HG02938 (cell line): ENCODE results near the gene NINL.

ENCODE experiments used
- ATAC-seq: cut with Tn5 transposase; IDR thresholded peaks from one replicate; pipeline ENCODE4 v1.9.1; 2021; ENCODE audit warnings: mild to moderate bottlenecking, moderate library complexity; ENCODE audit not compliant: unreplicated experiment

The NINL gene

DNA sequence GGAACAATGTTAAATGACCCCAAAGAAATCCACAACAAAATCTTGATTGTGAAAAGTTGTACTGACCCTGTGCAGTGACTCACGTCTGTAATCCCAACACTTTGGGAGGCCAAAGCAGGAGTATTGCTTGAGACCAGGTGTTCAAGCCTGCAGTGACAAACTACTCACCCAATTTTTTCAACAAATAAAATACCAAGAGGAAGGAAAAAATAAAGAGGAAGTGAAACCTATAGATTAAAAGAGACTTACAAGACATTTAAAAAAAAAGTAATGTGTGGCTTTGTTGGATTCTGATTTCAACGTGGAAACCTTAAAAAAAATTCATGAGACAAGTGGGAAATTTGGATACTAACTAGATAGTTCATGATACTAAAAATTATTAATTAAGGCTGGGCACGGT is 146.0 kb downstream of the NINL start:
- no peak for ATAC-seq

DNA sequence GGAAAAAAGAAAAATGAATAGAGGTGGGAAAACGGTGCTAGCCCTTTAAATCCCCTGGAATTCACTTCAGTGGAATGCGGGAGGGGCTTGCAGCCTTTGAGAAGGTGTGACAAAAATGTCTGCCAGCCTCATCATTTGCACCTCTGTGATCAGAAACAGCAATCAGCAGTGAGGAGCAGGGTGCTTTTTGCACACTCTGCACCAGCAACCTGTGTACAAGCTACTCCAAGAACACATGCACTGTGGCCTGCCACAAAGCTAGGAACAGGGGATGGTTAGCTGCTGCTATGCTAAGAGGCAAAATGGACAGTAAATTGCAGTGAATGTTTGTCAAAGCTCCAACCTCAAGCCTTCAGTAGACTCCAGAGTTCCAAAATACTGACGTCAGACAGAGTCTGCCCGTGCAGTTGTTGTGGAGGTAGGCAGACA is 148.2 kb downstream of the NINL start:
- no peak for ATAC-seq

DNA sequence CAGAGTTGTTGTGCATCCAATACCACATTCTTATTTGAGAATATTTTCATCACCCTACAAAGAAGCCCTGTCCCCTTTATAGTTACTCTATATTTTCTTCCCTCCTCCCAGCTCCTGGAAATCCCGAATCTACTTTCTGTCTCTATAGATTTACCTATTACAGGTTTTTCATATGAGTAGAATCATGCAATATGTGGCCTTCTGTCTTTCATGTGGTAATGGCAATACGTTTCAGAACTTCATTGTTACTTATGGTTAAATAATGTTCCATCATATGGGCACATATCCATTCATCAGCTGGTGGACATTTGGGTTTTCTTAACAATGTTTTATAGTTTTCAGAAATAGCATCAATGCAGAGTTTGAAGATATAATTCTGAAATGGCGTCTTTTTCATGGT is 160.8 kb downstream of the NINL start:
- ATAC-seq, result no peak

DNA sequence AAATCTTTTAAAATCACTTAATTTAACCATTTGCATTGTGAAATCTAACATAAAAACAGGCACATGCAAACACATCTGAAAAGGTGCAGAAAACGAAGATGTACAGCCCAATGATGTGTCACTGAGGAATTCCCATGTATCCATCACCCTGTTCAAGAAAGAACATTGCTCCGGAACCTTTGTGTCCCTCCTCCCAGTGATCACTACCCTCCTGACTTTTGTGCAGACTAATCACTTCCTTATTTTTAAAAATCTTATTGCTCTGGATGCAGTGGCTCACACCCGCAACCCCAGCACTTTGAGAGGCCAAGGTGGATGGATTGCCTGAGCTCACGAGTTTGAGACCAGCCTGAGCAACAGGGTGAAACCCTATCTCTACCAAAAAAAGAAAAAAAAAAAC is 163.3 kb downstream of the NINL start:
- no peak for ATAC-seq

DNA sequence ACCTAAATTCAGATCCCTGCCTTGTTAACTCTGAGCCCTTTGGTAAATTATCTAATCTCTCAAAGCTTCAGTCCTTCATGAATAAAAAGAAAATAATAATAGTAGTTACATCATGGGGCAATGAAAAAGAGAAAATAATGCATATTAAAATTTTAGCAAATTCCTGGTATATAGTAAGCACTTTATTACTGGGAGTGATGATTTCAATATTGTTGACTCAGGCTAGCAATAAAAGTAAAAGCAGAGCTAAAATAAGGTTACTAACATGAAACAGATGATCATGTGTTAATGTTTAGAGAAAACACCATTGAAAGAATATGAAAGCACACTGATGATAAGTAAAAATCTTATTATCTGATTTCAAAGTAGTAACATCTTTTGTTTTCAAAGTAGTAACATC is 164.2 kb downstream of the NINL start:
- no peak for ATAC-seq

DNA sequence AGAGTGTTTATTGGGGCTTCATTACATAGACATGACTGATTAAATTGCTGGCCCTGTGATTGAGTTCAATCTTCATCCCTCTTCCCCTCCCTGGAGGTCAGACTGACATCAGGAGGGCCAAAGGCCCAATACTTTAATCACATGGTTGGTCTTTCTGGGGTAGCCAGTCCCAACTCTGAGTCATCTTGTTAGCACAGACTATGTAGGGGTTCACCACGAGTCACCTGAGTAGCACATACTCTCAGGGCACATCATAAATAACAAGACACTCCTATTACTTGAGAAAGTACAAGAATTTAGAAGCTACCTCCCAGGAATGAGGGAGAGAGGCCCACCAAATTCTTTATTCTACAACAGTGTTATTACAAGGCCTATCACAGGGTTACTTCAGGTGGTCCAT is 166.6 kb downstream of the NINL start:
- ATAC-seq, result no peak

DNA sequence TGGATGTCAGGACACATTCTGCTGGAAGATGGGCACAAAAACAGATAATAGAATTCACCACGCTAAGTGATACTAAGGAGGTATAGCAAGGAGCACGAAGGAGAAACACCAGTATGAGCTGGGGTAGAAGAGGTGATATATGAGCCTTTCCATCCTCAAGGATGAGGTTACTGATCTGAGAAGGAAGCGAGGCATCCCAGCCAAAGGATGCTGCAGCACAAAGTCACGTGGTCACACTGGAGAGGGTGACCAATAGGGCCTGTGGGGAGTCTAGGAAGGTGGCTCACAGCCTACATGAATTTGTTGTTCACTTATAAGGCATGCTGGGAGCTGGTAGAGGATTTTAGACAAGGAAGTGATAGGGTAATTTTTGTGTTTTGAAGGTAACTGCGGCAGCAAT is 176.4 kb downstream of the NINL start:
- no peak for ATAC-seq

DNA sequence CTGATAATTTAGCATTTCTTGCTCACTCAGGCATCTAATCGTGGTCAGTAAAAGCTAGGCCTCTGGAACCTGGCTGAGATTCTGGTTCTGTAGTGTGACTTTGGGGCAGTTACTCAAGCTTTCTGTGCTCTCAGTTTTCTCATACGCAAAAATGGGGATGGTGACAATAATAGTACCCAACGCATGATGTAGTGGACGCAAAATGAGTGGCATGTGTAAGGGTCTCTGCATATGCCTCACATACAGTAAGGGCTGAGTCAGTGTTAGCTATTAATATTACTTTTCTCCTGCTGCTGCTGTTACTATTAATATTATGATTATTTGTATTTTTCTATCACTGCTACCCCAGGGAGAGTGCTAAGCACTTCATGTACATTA is 177.2 kb downstream of the NINL start:
- ATAC-seq, result no peak

DNA sequence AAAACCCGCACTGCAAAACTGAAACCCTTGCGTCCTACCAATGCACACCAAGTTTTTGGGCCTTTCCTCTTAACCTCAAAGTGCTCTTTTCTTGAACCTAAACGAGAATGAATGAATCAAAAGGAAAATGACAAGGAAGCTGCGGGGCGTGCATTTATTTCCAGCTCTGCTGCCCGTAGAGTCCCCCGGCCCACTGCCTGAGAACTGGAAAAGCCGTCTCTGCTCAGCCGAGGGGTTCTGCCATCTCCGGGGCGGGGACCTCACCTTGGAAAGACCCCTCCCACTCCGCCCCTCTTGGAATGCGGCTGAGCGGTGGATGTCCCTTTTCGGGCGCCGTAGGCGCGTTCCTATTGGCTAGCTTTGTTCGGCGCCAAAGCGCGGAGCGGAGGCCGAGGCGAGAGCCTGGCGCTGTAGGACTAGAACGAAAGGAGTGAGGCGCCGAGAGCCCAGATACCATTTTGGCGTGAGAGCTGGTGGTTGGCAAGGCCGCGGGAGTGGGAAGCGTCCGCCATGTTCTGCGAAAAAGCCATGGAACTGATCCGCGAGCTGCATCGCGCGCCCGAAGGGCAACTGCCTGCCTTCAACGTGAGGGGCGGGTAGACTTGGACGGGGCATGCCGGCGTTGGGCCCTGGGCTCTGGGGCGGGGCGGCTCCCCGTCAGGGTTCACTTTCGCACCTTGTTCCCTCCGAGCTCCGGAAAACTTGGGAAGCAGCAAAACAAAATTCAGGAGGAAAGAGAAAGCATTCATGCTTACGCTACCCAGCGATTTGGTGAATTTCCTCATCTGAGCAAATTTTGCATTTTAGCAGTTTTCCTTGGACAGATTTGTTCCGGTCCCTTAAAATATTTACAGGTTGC is 177.8 kb downstream of the NINL start, which contains the start of gene GINS1:
TSS of gene GINS1 (plus strand) at position 363 of the 859 bp plus-strand sequence. CDS start at position 511, 148 bp downstream.
- ATAC-seq, result peak; percentile 81
